Spleen (tissue), 7 donors: ENCODE results near the gene KLHL30.

ENCODE experiments used
- POLR2A ChIP-seq, 3 donors: fragments of 450-650 bp; IDR thresholded peaks; one replicate each; pipeline ENCODE4 v1.5.1; 2017; ENCODE audit warnings: antibody characterized with exemption in 3 of 3, mild to moderate bottlenecking in 1 of 3
- TF ChIP-seq, protein P1 (sequence below), 11 experiments: fragments of 200-600 bp in 7 of 11; fragments of 450-650 bp in 4 of 11; sonication (generic) in 4 of 11; IDR thresholded peaks in 8 of 11; conservative IDR thresholded peaks in 3 of 11; 1 replicate in 7 of 11; 2 replicates in 4 of 11; pipeline versions ENCODE4 v1.4.0 to v1.8.0; 2016 to 2021; ENCODE audit warnings: antibody characterized with exemption in 11 of 11, inconsistent platforms in 4 of 11, mild to moderate bottlenecking in 1 of 11
- donor health status: DM: no; HTN: no; CAD: no; lungs with moderate emphysema.
- donor health status: DM: no; HTN: no; CAD: no.
- donor health status: DM: no; HTN: no; CAD: no.

DNA sequence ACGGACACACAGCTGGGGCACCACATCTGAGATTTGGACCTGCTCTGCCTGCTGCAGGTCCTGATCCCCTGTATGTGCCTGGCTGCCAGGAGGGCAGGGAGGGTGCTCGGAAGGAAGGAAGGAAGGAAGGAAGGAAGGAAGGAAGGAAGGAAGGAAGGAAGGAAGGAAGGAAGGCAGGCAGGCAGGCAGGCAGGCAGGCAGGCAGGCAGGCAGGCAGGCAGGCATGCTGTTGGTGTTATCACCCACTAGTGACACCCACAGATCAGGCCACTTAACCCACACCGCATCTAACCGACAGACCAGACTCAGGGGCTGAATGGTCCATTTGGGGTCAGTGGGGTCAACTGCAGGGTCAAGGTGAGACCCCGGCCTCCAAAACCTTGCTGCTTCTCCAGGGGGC is 5.8 kb downstream of the KLHL30 start:
- TF ChIP-seq, protein P1, sequence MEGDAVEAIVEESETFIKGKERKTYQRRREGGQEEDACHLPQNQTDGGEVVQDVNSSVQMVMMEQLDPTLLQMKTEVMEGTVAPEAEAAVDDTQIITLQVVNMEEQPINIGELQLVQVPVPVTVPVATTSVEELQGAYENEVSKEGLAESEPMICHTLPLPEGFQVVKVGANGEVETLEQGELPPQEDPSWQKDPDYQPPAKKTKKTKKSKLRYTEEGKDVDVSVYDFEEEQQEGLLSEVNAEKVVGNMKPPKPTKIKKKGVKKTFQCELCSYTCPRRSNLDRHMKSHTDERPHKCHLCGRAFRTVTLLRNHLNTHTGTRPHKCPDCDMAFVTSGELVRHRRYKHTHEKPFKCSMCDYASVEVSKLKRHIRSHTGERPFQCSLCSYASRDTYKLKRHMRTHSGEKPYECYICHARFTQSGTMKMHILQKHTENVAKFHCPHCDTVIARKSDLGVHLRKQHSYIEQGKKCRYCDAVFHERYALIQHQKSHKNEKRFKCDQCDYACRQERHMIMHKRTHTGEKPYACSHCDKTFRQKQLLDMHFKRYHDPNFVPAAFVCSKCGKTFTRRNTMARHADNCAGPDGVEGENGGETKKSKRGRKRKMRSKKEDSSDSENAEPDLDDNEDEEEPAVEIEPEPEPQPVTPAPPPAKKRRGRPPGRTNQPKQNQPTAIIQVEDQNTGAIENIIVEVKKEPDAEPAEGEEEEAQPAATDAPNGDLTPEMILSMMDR (IDR thresholded peaks at IDR 0.05 in 8 of 11, conservative IDR thresholded peaks at IDR 0.05 in 3 of 11) = no peak
- no peak for TF ChIP-seq POLR2A (IDR thresholded peaks at IDR 0.05)
